Stomach (tissue), 9 donors: ENCODE data around the gene FARP2. TPM values are rescaled to one million over a fixed set of nuclear protein-coding genes. Genes with fewer than 3 reads are reported as not detected.
"Not testable (repeated sequence)": the region's sequence is repeated elsewhere in the genome, so short reads cannot be mapped to it uniquely, and the experiment has no call there.

ENCODE experiments used
- DNase-seq, 2 donors: peaks; one replicate each; pipeline versions ENCODE4 v3.0.0 to v3.0.0-alpha.2; 2013 to 2019
- H3K27ac ChIP-seq, 5 donors: fragments of 200-600 bp in 4 of 5; sonication (generic) in 4 of 5; one replicate each; pipeline ENCODE4 v1.5.1; 2013 to 2019; ENCODE audit warnings: mild to moderate bottlenecking in 1 of 5, moderate library complexity in 1 of 5
- H3K27me3 ChIP-seq, 3 donors: fragments of 200-600 bp; sonication (generic); one replicate each; pipeline ENCODE4 v1.5.1; 2017 to 2019; ENCODE audit warnings: mixed run types in 1 of 3
- H3K36me3 ChIP-seq, 4 donors: fragments of 200-600 bp; sonication (generic); 1 replicate in 3 of 4; 2 replicates in 1 of 4; pipeline ENCODE4 v1.5.1; 2016 to 2019
- H3K4me1 ChIP-seq, 4 donors: fragments of 200-600 bp; sonication (generic); one replicate each; pipeline ENCODE4 v1.5.1; 2016 to 2019
- H3K4me3 ChIP-seq, 4 donors: fragments of 200-600 bp; sonication (generic) in 3 of 4; one replicate each; pipeline ENCODE4 v1.5.1; 2016 to 2019; ENCODE audit warnings: mild to moderate bottlenecking in 1 of 4
- H3K9me3 ChIP-seq, 4 donors: fragments of 200-600 bp; sonication (generic); one replicate each; pipeline ENCODE4 v1.5.1; 2016 to 2019
- EP300 ChIP-seq: sonication (generic); formaldehyde crosslinking; IDR thresholded peaks from one replicate; pipeline ENCODE4 v1.6.1; 2017; ENCODE audit warnings: antibody characterized with exemption
- POLR2A ChIP-seq, 4 donors: fragments of 450-650 bp; IDR thresholded peaks; one replicate each; pipeline ENCODE4 v1.6.1; 2016; ENCODE audit warnings: antibody characterized with exemption in 4 of 4, control low read depth in 2 of 4, mild to moderate bottlenecking in 1 of 4, moderate library complexity in 1 of 4
- POLR2AphosphoS5 ChIP-seq, 3 donors: sonication (generic); formaldehyde crosslinking; IDR thresholded peaks; one replicate each; pipeline ENCODE4 v1.6.1; 2016; ENCODE audit warnings: antibody characterized with exemption in 3 of 3
- WGBS, 5 donors: extraction: QIAGEN DNeasy Blood & Tissue Kit in 3 of 5; methylation state at CpG; one replicate each; pipeline versions ENCODE4 v1.1.5 to v1.1.7; 2013 to 2018; 5-methylcytosine and 5-hydroxymethylcytosine counted together
- intact Hi-C: fragments of 100-400 bp; cut with DNase I; formaldehyde crosslinking; loops from one replicate; pipeline ENCODE4 v1.15.1; 2023; ENCODE audit warnings: low total_unique reads
- polyA plus RNA-seq, 3 donors: library from polyadenylated mRNA; stranded (reverse); fragments of 200-250 nt; gene quantifications; one replicate each; pipeline ENCODE4 v1.2.3, GENCODE V29; 2013
- total RNA-seq, 5 donors: library from RNA; depleted of rRNA; stranded (reverse); fragments of >200 nt; gene quantifications; one replicate each; pipeline versions ENCODE4 v1.1.0 to v1.2.3, GENCODE V29; 2014 to 2016
- TF ChIP-seq, protein P1 (sequence below), 7 experiments: fragments of 450-650 bp in 4 of 7; fragments of 200-600 bp in 3 of 7; sonication (generic) in 3 of 7; IDR thresholded peaks; one replicate each; pipeline ENCODE4 v1.5.1; 2016 to 2019; ENCODE audit warnings: antibody characterized with exemption in 7 of 7, control low read depth in 2 of 7, mild to moderate bottlenecking in 1 of 7
- donor health status: healthy with polysubstance abuse.
- donor health status: Bipolar disorder and iron deficiency.
- donor health status: healthy.

FARP2 gene
- total and polyA plus RNA-seq, 8 donors: 15.8 to 260 (median 69.1) TPM

GRCh38 chr2:241522477-241522876, 166.4 kb downstream of the FARP2 start:
- WGBS, 5 donors: 76 to 95% (median 82%) methylated on average over 5 of the region's 5 CpGs
- no peak for DNase-seq
- H3K4me3 ChIP-seq: no peak overlapping the region
- H3K4me1 ChIP-seq: no peaks in the 10 kb centered on the region
- intact Hi-C loops: no loop called here
- TF ChIP-seq EP300 (no peak), POLR2AphosphoS5 (IDR thresholded peaks at IDR 0.05) (no peak), POLR2A (IDR thresholded peaks at IDR 0.05) (no peak)
- TF ChIP-seq, protein P1, sequence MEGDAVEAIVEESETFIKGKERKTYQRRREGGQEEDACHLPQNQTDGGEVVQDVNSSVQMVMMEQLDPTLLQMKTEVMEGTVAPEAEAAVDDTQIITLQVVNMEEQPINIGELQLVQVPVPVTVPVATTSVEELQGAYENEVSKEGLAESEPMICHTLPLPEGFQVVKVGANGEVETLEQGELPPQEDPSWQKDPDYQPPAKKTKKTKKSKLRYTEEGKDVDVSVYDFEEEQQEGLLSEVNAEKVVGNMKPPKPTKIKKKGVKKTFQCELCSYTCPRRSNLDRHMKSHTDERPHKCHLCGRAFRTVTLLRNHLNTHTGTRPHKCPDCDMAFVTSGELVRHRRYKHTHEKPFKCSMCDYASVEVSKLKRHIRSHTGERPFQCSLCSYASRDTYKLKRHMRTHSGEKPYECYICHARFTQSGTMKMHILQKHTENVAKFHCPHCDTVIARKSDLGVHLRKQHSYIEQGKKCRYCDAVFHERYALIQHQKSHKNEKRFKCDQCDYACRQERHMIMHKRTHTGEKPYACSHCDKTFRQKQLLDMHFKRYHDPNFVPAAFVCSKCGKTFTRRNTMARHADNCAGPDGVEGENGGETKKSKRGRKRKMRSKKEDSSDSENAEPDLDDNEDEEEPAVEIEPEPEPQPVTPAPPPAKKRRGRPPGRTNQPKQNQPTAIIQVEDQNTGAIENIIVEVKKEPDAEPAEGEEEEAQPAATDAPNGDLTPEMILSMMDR (IDR thresholded peaks at IDR 0.05): no peak
- no peaks in the 10 kb centered on the region for H3K36me3 ChIP-seq
- peaks cover 0 to 38% (median 6%) of the 10 kb centered on the region in 3 donors for H3K27me3 ChIP-seq
- H3K9me3 ChIP-seq: peaks cover 0 to 8% (median 0%) of the 10 kb centered on the region in 4 donors
- no peak overlapping the region for H3K27ac ChIP-seq

DNA sequence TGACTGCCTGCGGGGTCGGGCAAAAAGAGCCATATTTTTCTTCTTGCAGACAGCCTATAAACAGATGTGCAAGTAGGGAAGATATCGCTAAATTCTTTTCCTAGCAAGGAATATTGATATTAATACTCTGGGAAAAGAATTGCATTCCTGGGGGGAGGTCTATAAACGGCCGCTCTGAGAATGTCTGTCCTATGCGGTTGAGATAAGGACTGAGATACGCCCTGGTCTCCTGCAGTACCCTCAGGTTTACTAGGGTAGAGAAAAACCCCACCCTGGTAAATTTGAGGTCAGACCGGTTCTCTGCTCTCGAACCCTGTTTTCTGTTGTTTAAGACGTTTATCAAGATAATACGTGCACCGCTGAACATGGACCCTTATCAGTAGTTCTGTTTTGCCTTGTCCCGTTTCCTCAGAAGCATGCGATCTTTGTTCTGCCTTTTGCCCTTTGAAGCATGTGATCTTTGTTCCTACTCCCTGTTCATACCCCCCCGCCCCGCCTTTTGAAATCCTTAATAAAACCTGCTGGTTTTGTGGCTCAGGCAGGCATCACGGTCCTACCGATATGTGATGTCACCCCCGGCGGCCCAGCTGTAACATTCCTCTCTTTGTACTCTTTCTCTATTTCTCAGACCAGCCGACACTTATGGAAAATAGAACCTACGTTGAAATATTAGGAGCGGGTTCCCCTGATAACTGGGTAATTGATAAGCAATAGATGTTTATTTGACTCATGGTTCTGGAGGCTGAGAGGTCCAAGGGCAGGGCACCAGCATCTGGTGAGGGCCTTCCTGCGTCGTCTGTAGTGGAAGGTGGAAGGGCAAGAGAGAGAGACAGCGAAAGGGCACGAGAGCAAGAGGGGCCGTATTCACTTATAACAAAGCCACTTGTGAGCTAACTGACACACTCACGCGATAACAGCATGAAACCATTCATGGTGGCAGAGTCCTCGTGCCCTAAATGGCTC, 170.0 kb downstream of the FARP2 start:
- intact Hi-C loops, H3K9me3 ChIP-seq, H3K4me1 ChIP-seq, H3K4me3 ChIP-seq, DNase-seq, H3K36me3 ChIP-seq, H3K27ac ChIP-seq: not testable (repeated sequence)
- WGBS, 5 donors: 80 to 84% (median 84%) methylated on average over 31 of the region's 31 CpGs
- peaks cover 0 to 21% (median 0%) of the 10 kb centered on the region in 3 donors for H3K27me3 ChIP-seq

- TF ChIP-seq, protein P1 (IDR thresholded peaks at IDR 0.05): no peak
- H3K9me3 ChIP-seq: peaks cover 0 to 8% (median 0%) of the 10 kb centered on the region in 4 donors
- H3K27ac ChIP-seq: no peak overlapping the region
- H3K4me1 ChIP-seq: no peaks in the 10 kb centered on the region
- H3K36me3 ChIP-seq: no peaks in the 10 kb centered on the region
- H3K27me3 ChIP-seq: peaks cover 0 to 5% (median 0%) of the 10 kb centered on the region in 3 donors
- no peak overlapping the region for H3K4me3 ChIP-seq
- no peak for DNase-seq
- intact Hi-C loops: no loop called here
- WGBS, 5 donors: 72 to 79% (median 77%) methylated on average over 8 of the region's 8 CpGs
Observed at GRCh38 chr2:241530571-241530970, 174.5 kb downstream of the FARP2 start.

DNA sequence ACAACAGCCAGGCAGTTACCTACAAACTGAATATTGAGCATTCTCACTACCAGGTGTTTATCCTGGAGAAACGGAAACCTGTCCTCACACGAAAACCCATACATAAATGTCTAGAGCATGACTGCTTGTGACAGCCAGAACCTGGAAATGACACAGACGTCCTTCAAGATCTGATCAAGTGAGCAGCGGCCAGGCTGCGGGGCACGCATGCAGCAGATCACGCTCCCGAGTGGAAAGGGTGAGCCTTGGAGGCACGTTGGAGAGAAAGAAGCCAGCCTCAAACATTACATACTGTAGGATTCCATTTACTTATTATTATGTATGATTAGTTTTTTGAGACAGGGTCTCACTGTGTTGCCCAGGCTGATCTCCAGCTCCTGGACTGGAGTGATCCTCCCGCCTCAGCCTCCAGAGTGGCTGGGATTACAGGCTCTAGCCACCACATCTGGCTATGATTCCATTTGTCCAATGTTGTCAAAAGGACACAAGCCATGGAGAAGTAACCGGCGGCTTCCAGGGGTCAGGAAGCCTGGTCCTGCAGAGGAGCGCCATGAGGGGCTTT, 175.2 kb downstream of the FARP2 start:
- no peak overlapping the region for H3K4me3 ChIP-seq
- intact Hi-C loops: no loop called here
- no peak overlapping the region for H3K27ac ChIP-seq
- H3K4me1 ChIP-seq: no peaks in the 10 kb centered on the region
- H3K9me3 ChIP-seq: peaks cover 0 to 4% (median 0%) of the 10 kb centered on the region in 4 donors
- WGBS, 5 donors: 74 to 79% (median 76%) methylated on average over 13 of the region's 13 CpGs
- DNase-seq: no peak
- no peak for TF ChIP-seq POLR2A (IDR thresholded peaks at IDR 0.05)
- TF ChIP-seq, protein P1 (IDR thresholded peaks at IDR 0.05): no peak
- no peak for TF ChIP-seq POLR2AphosphoS5 (IDR thresholded peaks at IDR 0.05)
- TF ChIP-seq EP300: no peak
- H3K36me3 ChIP-seq: no peaks in the 10 kb centered on the region
- H3K27me3 ChIP-seq: peaks cover 0 to 5% (median 0%) of the 10 kb centered on the region in 3 donors

DNA sequence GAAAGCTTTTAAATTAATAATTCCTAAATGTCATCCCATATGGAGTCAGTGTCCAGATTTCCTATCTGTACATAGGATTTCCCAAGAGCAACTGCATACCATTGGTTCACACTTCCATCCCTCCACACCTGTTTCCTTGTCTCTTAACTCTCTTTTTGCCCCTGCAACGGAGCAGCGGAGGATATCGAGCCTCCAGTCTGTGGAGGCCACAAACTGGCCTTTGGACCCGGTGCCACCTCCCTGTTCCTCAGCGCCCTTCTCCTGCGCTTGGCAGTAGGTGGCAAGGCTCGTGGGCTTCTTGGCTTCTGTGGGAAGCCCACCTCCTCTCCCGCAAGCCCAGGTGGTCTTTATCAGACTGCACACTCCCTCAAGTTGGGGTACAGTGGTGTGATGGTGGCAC, 176.1 kb downstream of the FARP2 start:
- intact Hi-C loops: no loop called here
- no peak for TF ChIP-seq POLR2AphosphoS5 (IDR thresholded peaks at IDR 0.05)
- no peak for TF ChIP-seq POLR2A (IDR thresholded peaks at IDR 0.05)
- no peak for TF ChIP-seq EP300
- TF ChIP-seq, protein P1 (IDR thresholded peaks at IDR 0.05): no peak
- Histone ChIP-seq H3K4me3 (no peak overlapping the region), H3K4me1 (no peaks in the 10 kb centered on the region), H3K27ac (no peak overlapping the region), H3K36me3 (no peaks in the 10 kb centered on the region), H3K27me3 (peaks cover 0 to 5% (median 0%) of the 10 kb centered on the region in 3 donors), H3K9me3 (no peaks in the 10 kb centered on the region)
- DNase-seq: no peak
- WGBS, 5 donors: 86 to 92% (median 89%) methylated on average over 8 of the region's 8 CpGs
